Measurements from ENCODE around the gene SRXN1.

Gene SRXN1

GRCh38 chr20:635028-635892, 17.7 kb downstream of the SRXN1 start:
- TF ChIP-seq CTCF (IDR thresholded peaks at IDR 0.05): no peak

DNA sequence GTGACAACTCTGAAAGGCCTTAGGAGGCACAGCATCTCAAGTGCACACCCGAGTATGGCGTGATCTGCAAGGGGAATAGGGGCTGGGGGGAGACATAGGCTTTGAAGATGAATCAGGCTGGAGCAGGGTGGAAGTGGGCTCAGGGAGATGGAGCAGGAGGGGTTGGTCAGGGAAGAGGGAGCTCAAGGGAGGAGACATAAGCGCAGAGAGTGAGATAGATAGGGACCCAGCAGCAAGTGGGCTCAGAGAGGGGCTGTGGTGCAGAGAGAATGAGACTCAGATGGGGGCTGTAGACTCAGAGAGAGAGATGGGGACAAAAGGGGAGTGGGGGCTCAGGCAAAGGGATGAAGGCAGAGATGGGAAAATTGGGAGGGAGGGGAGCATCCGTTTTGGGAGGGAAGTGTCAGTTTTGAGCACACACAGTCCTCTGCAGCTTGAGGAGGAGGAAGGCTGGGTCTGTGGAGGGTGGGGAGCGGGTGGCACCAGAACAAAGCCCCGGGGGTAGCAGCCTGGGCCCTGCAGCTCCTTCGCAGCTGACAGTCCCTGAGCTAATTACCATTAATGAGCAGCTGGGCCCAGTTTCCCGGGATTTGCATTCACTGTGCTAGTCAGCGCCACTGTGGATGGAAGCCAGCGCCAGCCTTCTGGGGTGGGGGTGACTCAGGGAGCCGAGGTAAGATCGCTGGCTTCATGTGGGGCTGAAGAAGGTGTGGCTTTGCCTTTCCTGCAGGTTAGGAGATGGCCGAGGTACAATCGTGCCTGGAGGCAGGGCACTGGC, 18.7 kb downstream of the SRXN1 start:
- no peak for TF ChIP-seq CTCF (IDR thresholded peaks at IDR 0.05)

- no peak for TF ChIP-seq CTCF (IDR thresholded peaks at IDR 0.05)
Measured at GRCh38 chr20:631101-631500, 21.9 kb downstream of the SRXN1 start.

DNA sequence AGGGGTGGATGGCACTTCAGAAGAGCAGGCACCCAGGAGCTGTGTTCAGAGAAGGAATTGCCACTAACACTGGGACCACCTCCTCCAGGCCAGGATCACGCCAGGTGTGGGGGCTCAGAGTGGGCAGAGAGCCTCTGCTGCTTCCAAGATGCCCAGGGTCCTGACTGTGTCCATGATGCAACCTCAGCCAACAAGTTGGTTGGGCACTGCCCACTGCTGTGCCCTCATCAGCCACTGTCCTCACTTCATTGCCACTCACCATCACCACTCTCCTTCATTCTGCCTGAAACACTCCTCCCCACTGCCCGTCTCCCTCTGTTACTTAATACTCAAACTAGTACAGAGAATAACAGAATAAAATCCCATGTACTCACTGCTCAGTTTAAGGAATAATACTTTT, 26.4 kb downstream of the SRXN1 start:
- no peak for TF ChIP-seq CTCF (IDR thresholded peaks at IDR 0.05)

GRCh38 chr20:625360-625932, 27.6 kb downstream of the SRXN1 start:
- TF ChIP-seq CTCF (IDR thresholded peaks at IDR 0.05): no peak

DNA sequence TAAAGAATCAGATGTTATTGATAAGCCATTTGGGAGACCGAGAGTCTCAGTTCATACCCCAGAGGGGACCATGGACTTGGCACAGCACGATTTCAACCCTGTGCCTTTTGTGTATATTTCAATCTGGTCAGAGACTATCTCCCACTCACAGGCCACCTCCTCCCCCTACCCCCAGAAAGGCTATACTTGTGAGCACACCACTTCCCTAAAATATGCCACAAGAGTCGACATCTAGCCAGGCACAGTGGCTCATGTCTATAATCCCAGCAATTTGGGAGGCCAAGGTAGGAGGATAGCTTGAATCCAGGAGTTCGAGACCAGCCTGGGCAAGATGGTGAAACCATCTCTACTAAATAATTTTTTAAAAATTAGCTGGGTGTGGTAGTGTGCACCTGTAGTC, 29.3 kb downstream of the SRXN1 start:
- TF ChIP-seq CTCF (IDR thresholded peaks at IDR 0.05): no peak

- TF ChIP-seq CTCF (IDR thresholded peaks at IDR 0.05): no peak
Measured at GRCh38 chr20:623021-623420, 30.0 kb downstream of the SRXN1 start.
